ENCODE data around the gene GABPB1.

- TF ChIP-seq CTCF (IDR thresholded peaks at IDR 0.05) (no peak), POLR2A (IDR thresholded peaks at IDR 0.05) (no peak), POLR2AphosphoS5 (IDR thresholded peaks at IDR 0.05) (no peak)
Observed at GRCh38 chr15:50257924-50258323, 97.1 kb downstream of the GABPB1 start.

All from stomach (tissue), 4 donors.